ENCODE results near the gene COL23A1.
"Not testable (repeated sequence)": the region's sequence is repeated elsewhere in the genome, so short reads cannot be mapped to it uniquely, and the experiment has no call there.

Gene COL23A1

DNA sequence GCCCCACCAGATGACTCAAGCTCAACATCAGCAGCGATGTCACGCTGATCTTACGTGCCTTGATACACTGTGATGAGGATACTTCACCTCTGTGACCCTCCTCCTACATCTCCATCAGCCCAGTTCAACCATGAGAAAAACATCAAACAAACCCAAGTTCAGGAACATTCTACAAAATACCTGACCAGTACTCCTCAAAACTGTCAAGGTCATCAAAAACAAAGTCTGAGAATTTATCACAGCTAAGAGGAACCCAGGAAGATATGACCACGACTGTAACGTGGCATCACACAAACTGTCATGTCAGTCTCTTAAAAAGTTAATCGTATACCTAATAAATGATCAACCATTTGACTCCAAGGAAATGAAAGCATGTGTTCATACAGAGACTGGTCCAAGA is 90.8 kb downstream of the COL23A1 start:
- no peak for DNase-seq

DNA sequence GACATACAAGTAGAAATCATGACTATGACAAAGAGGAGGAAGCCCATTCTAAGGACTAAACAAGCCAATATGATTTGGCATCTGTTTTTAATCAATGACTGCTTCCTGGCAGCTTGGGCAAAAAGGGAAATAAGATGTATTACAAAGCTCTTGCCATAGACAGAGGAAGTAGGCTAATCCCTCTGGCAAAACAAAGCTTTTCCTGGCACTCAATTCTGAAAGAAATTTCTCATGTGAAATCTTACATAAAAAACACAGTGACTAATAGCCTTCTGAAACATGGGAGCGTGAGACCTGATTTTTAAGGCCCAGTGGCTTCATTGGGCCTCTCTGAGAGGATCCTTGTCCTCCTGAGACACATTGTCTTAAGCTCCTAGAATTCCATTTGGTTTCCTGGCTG is 93.6 kb downstream of the COL23A1 start:
- DNase-seq, result no peak

DNA sequence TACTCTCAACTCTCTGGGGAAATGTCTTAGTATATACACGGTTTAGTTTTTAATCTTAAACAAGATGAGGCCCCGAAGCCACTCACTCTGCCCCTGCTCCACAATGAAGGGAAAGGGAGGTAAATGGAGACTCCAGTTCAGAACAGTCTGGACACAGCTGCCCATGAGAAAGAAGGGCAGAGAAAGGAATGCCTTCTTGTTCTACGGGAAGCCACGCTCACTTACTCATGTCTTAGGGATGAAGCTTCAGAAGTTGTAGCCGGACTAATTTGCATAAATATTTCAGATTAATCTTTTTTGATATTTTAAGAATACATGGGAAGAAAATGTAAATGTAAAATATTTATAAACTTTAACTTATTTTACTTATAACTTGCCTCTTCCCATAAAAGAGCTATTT is 94.0 kb downstream of the COL23A1 start:
- DNase-seq, result no peak

DNA sequence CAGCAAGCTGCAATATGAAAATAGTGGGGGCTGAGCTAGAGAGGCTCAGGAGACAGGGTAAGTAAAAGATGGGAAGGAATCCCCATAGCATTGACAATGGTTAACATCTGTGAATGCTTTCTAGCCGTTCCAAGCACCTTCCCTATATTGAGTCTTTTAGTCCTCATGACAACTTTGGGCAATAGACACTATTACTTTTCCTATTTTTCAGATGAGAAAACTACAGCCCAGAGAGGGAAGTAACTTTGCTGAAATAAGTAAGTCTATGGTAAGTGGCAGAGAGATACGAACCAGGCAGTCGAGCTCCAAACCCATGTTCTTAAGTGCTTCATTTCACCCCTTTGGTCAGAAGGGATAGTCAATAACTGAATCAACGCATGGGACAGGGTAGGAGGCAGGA is 94.5 kb downstream of the COL23A1 start:
- DNase-seq, result no peak

DNA sequence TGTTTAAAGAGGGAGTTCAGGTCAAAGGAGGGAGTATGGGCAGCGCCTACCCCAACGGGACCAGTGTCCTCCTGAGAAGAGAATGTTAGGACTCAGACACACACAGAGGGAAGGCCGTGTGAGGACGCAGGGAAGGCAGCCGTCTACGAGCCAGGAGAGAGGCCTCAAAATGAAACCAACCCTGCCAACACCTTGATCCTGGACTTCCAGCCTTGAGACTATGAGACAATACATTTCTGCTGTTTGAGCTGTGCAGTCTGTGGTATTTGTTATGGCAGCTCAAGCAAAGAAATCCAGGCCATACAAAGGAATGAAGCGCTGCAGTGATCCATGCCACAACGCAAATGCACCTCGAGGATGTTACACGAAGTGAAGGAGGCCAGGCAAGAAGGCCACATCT is 97.9 kb downstream of the COL23A1 start:
- DNase-seq, result no peak

DNA sequence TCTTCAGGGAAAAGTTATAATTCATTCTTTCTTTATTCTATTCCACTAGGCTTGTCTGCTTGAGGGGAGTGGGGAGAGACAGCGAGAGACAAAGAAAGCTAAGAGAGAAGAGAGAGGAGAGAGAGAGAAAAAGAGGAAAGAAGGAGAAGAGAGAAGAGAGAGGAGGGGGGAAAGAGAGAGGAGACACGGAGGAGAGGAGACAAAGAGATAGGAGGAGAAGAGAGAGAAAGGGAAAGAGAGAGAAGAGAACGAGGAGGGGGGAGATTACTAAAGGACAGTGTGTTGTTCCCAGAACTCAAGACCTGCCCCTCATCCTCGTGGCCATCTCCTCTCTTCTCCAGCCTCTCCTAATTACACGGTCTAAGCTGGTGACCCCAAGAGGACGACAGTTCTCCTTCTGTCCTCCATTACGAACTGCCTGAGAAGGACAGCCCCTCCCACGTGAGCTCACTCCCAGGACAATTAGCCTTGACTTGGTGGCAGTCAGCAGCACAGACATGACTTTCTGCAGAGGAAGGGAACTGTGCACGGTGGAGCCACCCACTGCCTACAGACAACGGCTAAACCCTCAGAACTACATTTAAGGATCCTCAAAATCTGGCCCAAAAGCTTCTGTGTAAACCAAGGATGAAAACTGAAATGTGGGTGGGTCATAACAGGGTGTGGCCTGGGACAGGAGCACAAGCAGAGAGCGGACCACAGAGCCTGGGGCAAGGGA is 99.1 kb downstream of the COL23A1 start:
- no peak for DNase-seq

DNA sequence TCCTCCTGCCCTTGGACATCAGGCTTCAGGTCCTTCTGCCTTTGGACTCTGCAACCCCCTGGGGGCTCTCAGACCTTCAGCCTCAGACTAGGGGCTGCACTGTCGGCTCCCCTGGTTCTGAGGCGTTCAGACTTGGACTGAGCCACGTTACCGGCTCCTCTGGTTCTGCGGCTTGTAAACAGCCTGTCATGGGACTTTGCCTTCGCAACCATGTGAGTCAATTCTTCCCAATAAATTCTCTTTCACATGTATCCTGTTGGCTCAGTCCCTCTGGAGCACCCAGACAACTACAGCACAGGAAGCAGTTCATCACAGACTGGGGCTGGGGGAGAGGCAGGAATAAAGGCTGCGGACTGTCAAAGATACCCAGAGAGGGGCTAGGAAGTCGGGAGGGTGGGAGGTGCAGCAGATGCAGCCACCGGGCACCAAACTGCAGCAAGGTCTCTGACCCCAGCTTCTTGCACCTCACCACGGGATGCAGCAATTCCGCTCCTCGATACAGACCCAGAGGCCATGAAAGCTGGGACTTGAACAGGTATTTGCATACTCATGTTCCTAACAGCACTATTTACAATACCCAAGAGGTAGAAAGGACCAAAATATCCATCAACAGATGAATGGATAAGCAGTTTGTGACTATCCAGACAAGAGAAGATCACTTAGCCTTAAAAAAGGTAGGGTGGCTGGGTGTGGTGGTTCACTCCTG is 100.8 kb downstream of the COL23A1 start:
- DNase-seq, result no peak

DNA sequence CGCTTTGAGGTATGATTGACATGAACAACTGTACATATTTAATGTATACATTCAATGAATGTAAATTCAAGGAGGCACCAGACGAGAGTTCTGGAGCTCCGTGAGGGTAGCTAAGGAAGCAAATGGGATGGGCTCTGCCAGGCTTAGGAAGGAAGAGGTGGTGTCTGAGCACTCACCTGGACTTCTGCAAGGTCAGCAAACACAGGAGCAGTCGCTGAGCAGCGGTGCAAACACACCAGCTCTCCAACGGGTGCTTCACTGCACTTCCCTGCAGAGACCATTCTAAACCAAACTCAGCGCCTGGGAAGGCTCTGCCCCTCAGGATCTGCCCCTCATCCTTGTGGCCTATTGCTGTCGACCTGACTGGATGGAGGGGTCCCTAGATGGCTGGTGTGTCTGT is 101.5 kb downstream of the COL23A1 start:
- no peak for DNase-seq

DNA sequence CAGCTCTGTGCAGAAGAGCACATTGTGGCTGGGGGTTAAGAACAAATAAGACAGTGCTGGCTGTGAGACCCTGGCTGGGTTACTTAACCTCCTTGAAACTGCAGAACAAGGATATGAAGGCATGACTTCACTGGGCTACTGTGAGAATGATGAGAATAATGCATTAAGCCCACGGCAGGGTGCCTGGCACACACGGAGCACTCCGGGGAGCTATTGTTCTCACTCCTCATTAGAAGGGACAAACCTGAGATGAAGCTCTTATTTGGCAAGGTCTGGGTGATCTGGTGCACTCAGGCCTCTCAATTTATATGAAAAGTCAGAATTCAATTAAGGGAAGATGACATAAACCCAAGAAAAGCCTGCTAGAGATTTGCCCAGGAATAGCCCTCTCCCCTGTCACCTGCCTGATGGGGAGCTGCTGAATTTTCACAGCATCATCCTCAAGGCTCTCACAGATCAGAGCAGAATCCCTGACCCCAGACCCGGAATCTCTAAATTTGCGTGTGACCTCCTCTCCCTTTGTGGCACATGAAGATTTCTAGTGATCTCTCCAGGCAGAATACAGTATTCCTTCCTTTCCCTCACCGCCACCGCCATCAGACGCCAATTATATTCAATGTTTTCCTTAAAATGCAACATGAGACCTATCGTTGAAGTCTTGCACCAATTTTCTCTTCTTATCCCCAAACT is 102.1 kb downstream of the COL23A1 start:
- DNase-seq, result no peak

DNA sequence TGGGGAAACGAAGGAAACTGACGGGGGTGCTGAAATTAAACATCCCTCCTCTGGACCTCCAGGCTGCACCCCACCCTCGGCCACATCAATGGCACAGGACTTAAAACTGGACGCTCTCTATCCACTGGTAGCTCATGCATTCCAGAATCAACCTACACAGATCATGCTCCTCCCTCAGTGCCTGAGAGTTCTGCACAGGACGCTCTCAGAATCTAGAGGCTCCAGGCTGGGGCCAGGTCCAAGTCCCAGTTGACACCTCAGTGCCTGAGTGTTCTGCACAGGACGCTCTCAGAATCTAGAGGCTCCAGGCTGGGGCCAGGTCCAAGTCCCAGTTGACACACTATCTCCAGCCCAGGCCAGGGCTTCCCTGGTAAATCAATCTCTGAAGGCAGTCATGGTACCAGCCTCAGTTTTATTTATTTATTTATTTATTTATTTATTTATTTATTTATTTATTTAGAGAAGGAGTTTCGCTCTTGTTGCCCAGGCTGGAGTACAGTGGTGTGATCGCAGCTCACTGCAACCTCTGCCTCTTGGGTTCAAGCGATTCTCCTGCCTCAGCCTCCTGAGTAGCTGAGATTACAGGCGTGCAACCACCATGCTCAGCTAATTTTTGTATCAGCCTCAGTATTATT is 103.2 kb downstream of the COL23A1 start:
- DNase-seq, result not testable (repeated sequence)

DNA sequence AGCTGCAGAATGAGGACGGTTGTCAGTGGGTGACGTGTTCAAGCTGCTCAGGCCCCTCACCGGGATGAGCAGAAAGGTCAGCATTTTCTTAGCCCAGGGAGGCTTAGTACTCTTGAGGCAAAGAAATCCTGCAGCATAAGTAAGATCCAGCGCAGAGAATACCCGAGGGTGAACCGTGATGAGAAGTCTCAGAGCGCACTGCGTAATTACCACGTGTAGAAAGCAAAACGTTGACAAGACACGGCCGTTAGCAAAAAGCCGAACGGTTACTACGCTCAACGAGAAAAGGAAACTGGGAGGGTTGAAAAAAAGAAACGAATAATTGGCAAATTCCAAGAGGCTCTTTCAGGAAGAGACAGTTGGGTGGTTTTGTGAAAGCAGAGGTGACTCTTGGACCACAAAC is 104.0 kb downstream of the COL23A1 start:
- no peak for DNase-seq

DNA sequence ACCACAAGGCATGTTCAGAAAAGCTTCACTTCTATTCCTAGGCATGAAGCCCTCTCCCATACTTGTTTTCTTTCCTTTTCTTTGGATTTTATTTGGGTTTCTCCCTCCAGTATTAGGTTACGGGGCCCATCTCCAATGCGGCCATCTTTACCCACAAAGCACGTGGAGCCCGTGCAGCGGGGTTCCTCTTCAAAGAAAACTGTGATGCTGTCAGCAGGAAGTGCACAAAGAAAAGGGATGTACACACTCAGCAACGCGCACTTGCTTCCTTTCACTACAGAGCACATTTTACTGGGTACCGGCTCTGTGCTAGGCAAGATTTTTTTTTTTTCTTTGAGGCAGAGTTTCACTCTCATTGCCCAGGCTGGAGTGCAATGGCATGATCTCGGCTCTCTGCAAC is 106.6 kb downstream of the COL23A1 start:
- no peak for DNase-seq

DNA sequence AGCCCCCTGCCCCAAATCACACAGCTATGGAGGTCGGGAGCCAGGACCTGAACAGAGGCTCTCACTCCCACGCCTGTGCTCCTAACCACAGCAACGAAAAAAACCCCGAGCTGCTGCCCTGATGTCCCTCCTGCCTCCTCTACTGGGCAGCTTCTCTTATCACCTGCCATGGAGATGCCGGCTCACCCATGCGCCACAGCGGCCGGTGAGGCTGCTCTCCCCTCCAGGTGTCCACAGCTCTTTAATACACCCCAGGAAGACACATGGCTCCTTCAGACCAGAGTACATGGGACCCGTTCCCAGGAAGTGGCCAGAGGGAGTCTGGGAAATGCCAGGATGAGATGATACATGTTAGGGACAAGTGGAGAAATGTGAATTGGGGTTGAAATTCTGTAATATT is 110.9 kb downstream of the COL23A1 start:
- no peak for DNase-seq

DNA sequence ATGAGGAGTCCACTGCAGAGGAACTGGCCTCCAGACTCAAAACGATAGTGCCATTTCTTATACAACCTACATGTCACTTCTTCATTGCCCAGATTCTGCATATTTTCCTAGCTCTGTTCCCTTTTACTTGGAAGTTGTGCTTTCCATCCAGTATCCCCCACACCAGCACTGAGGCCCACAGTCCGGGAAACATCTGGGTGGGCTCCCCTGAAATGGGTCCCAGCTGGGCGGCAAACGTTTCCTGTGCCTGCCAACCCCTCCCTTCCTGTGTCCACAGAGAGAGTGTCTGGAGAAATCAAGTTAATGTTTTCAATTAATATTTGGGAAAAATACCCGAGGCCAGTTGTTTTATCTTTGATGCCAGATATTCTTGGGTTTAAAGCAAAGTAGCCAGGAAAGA is 111.8 kb downstream of the COL23A1 start:
- DNase-seq, result no peak

DNA sequence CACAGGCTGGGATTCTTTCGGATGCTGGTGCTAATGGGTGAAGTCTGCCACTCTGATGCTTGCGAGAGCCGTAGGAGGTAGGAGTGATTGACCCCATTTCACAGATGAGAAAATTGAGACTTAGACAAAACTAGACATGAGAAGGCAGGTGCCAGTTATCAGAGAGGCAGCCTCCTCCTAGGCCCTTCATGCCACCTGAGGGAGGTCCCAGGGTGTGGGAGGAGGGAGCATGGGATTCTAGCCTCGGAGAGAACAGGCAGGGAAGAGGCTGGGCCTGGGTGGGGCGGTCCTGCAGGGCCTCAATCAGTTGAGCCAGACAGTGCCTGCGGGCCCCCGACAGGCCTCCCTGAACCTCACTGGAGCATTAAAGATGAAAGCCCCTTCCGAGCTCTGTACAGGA is 112.4 kb downstream of the COL23A1 start:
- DNase-seq, result no peak

DNA sequence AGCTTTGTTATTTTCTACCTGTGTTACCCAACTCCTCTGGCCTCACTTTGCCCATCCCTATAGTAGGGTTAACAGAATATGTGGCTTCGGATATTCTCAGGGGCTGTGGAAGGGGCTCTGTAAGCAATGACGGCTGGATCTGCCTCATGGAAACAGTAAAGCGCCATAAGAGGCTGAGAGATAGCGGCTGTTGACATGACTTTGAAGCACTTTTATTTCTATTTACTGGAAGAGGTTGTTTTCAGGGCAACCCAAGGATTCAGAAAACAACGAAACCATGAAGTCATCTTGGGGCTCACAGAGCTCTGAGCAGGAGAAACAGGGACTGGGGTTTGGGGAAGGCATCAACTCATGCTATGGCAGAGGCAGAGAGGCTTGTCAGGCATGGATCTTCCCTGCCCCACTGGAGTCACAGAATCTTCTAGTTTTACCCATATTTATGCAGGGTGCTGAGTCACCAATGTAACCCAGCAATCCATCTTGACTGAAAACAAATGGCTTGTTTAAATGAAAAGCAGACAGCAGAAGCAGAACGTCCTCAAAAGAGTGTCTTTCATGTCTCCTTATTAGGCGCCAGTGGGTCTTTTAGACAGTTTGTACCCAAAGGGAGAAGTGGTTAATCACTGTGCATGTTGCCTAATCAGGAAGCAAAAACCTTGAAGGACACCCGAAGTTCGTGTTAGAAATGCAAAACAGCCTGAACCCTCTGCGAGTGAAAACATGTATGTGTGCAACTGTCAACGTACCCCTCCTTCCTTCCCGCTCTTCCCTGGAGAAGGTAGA is 113.0 kb downstream of the COL23A1 start:
- no peak for DNase-seq

DNA sequence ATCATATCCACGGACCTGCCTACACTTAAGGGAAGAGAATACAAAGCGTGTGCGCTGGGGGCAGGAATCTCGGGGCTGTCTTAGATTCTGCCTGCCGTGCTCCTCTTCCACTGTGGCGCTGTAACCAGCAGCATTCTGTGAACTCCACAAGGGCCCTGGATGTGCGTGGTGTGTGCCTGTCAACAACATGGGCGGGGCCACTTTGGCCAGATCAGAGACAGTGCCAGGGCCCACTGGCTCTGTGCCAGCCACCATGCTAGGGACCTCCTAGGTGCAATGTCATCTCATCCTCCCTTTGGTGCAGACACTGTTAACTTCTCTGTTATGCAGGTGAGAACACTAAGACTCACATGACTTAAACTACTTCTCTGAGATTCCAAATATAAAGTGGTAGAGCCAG is 113.7 kb downstream of the COL23A1 start:
- no peak for DNase-seq

DNA sequence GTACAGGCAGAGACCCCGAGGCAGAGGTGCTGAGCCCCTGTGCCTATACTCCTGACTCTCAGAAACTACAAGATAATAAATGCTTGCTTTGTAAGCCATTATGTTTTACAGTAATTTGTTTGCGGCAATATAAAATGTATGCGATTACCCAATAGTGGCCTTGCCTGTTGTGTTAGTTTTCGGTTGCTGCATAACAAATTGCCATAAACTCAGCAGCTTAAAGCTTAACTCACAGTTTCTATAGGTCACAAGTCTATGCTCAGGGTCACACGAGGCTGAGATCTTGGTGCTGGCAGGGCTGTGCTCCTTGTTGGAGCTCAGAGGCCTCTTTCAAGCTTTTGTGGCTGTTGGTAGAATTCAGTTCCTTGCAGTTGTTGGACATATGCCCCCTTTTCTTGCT is 114.8 kb downstream of the COL23A1 start:
- DNase-seq, result no peak

DNA sequence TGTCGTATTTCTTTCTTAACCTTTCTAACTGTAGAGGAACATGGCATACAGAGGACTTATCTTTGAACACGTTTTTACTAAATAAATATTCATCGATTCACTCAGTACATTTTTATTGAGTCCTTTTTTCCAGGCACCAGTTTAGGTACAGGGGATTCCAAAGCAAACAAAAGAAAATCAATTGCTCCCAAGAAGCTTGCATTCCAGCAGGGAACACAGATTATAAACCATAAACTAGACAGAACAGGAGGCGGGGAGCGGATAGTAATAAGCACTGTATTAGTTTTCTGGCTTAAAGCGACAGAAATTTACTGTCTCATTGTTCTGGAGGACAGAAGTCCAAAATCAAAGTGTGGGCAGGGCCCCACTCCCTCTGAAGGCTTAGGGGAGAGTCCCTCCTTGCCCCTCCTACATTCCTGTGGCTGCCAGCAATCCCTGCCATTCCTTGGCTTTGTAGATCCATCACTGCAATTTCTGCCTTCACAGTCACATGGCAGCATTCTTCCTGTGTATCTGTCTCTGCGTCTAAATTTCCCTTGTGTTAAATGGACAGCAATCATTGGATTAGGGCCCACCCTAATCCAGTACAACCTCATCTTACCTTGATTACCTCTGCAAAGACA is 115.5 kb downstream of the COL23A1 start:
- DNase-seq, result no peak

DNA sequence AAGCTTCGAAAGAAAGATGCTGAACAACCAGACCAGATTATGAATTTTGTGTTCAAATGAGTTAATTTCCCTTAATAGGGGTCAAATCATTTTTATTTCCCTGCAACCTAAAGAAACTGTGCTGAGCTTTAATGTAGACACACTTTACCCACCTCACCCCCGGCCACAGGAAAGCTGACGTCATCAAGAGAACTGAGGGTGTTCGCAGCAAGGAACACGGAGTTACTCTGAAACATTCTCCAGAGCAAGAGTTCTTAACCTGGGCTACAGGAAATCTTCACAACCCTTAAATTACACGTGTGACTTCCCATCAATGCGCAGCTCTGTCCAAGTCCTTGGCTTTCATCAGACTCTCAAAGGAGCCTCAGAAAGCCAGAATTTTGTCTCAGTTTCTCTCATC is 116.3 kb downstream of the COL23A1 start:
- no peak for DNase-seq

DNA sequence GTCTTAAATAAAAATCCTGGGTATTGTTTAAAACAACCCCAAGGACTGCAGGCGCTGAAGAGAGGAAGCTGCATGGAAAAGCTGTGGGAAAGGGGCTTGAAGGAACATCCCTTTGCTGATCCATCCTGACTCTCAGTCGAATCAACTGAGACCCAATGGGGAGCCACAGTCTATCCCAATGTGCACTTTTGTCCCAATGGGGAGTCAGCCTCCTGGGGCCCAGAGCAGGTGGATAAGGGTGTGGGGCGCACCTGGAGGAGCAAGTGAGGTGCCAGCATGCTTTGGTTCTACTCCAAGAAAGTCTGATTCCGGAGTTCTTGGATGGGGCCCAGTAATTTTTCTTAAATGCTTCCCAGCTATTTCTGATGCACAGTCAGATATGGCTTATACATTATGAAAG is 118.1 kb downstream of the COL23A1 start:
- DNase-seq, result no peak

DNA sequence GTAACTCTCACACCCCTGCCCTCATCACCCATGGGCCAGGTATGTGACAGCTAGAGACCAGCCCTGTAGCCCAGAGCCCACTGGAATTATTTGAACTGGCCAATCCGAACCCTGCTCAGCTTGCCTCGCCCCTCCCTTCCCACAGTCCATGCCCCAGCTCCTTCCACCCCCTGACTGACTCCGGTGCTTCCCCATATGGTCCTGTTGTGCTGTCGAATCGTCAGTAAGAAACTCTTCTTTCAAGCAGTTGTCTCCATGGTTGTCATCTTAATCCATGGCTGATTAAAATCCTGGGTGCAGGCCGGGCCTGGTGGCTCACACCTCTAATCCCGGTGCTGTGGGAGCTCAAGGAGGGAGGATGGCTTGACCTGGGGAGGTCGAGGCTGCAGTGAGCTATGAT is 118.5 kb downstream of the COL23A1 start:
- DNase-seq, result no peak

DNA sequence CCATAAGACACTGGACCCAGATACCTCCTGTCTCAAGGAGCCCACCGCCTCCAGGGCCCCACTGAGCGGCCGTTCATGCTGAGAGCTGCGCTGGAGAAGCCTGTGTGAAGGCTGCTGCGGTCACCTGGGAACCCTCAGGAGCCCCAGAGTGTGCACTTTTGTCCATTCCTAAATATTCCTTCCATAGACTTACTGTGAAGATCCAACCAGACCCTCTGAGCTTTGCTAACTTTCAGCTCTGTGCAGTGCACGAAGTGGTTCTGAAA is 119.5 kb downstream of the COL23A1 start:
- DNase-seq, result no peak

Measured in 8988T (cell line).